Occipital lobe (tissue), 2 donors: ENCODE results near the gene TRAPPC3. TPM values are rescaled to one million over a fixed set of nuclear protein-coding genes. Genes with fewer than 3 reads are reported as not detected.
"Not testable (repeated sequence)": the region's sequence is repeated elsewhere in the genome, so short reads cannot be mapped to it uniquely, and the experiment has no call there.

Experiments
- DNase-seq: peaks from one replicate; lab custom pipeline; 2025; lab: John Stamatoyannopoulos, UW
- total RNA-seq: library from RNA; depleted of rRNA; stranded (reverse); fragments of >200 nt; gene quantifications from one replicate; pipeline ENCODE4 v1.2.3, GENCODE V29; 2014

TRAPPC3 gene
- 40.1 TPM for total RNA-seq

- DNase-seq: peak; percentile 100
These were observed at the start of gene TRAPPC3 for GRCh38 chr1:36149237-36149972. Gene TRAPPC3 (minus strand): TSS chr1:36149486. CDS start chr1:36149378, 108 bp downstream.

- no peak for DNase-seq
These were observed 49.4 kb upstream of the TRAPPC3 start for GRCh38 chr1:36198641-36199040.

- DNase-seq: not testable (repeated sequence)
These were observed 47.5 kb upstream of the TRAPPC3 start for GRCh38 chr1:36196805-36197204.

- DNase-seq: peak; percentile 74
These were observed 38.7 kb upstream of the TRAPPC3 start for GRCh38 chr1:36187800-36188593.

GRCh38 chr1:36183309-36183856 is 34.1 kb upstream of the TRAPPC3 start:
- no peak for DNase-seq

GRCh38 chr1:36182734-36183133 is 33.4 kb upstream of the TRAPPC3 start:
- DNase-seq: no peak

- DNase-seq: no peak
These were observed 29.9 kb upstream of the TRAPPC3 start for GRCh38 chr1:36179220-36179600.

- DNase-seq: no peak
These were observed 29.4 kb upstream of the TRAPPC3 start for GRCh38 chr1:36178471-36179219.

GRCh38 chr1:36177589-36178431 is 28.5 kb upstream of the TRAPPC3 start:
- DNase-seq: no peak

GRCh38 chr1:36176106-36176949 is 27.0 kb upstream of the TRAPPC3 start:
- DNase-seq: no peak

GRCh38 chr1:36175137-36176095 is 26.1 kb upstream of the TRAPPC3 start:
- DNase-seq: peak; percentile 69

GRCh38 chr1:36174713-36175112 is 25.4 kb upstream of the TRAPPC3 start:
- DNase-seq: no peak

GRCh38 chr1:36172983-36173382 is 23.7 kb upstream of the TRAPPC3 start:
- DNase-seq: no peak

GRCh38 chr1:36172017-36172747 is 22.9 kb upstream of the TRAPPC3 start:
- no peak for DNase-seq

- no peak for DNase-seq
These were observed 21.5 kb upstream of the TRAPPC3 start for GRCh38 chr1:36170643-36171412.

GRCh38 chr1:36168514-36168913 is 19.2 kb upstream of the TRAPPC3 start:
- DNase-seq: no peak
